Gastroesophageal sphincter (tissue), 3 donors: Measurements from ENCODE around the gene PACRG.

Experiments
- CTCF ChIP-seq, 4 experiments: fragments of 200-600 bp in 2 of 4; fragments of 450-650 bp in 2 of 4; sonication (generic) in 1 of 4; IDR thresholded peaks; one replicate each; pipeline ENCODE4 v1.5.1; 2017 to 2019; ENCODE audit warnings: antibody characterized with exemption in 4 of 4, mild to moderate bottlenecking in 2 of 4, moderate library complexity in 2 of 4
- EP300 ChIP-seq: sonication (generic); formaldehyde crosslinking; IDR thresholded peaks from one replicate; pipeline ENCODE4 v1.6.1; 2017; ENCODE audit warnings: antibody characterized with exemption, mild to moderate bottlenecking
- POLR2A ChIP-seq, 2 donors: fragments of 450-650 bp; IDR thresholded peaks; one replicate each; pipeline ENCODE4 v1.6.1; 2017; ENCODE audit warnings: antibody characterized with exemption in 2 of 2, mild to moderate bottlenecking in 2 of 2, moderate library complexity in 1 of 2

GRCh38 chr6:163010145-163010544 lies 282.4 kb downstream of the PACRG start:
- TF ChIP-seq CTCF (IDR thresholded peaks at IDR 0.05) (no peak), EP300 (no peak), POLR2A (IDR thresholded peaks at IDR 0.05) (no peak)
